Stimulated activated naive B cell treated with anti-CD40 and anti-IgM and Interleukin-4, amounts not matched to agents 10 μg/mL and 1 μg/mL and 100 μg/mL, for 72 hours (primary cell): ENCODE measurements around the gene MORC1.

ENCODE experiments used
- ATAC-seq, 2 donors: fragments of 150-1000 bp; cut with Tn5 transposase; replicated peaks; 2 replicates each; pipeline ENCODE4 v1.10.0; 2021; ENCODE audit warnings: moderate library complexity in 1 of 2
- DNase-seq: peaks from one replicate; pipeline ENCODE4 v3.0.0; 2021
- H3K27ac Mint-ChIP-seq: one replicate; pipeline ENCODE4 v1.8.0; 2022; ENCODE audit warnings: mild to moderate bottlenecking, mixed read lengths
- H3K27me3 Mint-ChIP-seq, 2 donors: one replicate each; pipeline ENCODE4 v1.8.0; 2022; ENCODE audit warnings: mixed read lengths in 2 of 2
- H3K36me3 Mint-ChIP-seq, 2 donors: one replicate each; pipeline ENCODE4 v1.8.0; 2022; ENCODE audit warnings: mixed read lengths in 2 of 2, mild to moderate bottlenecking in 1 of 2
- H3K4me1 Mint-ChIP-seq, 2 donors: one replicate each; pipeline ENCODE4 v1.8.0; 2022; ENCODE audit warnings: mixed read lengths in 2 of 2, mild to moderate bottlenecking in 1 of 2
- H3K4me3 Mint-ChIP-seq, 2 donors: one replicate each; pipeline ENCODE4 v1.8.0; 2022; ENCODE audit warnings: mild to moderate bottlenecking in 2 of 2, mixed read lengths in 2 of 2, moderate library complexity in 1 of 2
- H3K9me3 Mint-ChIP-seq, 2 donors: one replicate each; pipeline ENCODE4 v1.8.0; 2022; ENCODE audit warnings: mixed read lengths in 2 of 2, mild to moderate bottlenecking in 1 of 2

Gene MORC1

GRCh38 chr3:109035082-109035481, 82.9 kb downstream of the MORC1 start:
- Mint-ChIP-seq H3K36me3 (no peaks in the 10 kb centered on the region), H3K4me3 (no peak overlapping the region), H3K9me3 (peaks cover 0 to 4% of the 10 kb centered on the region in 2 donors), H3K4me1 (no peaks in the 10 kb centered on the region), H3K27ac (no peak overlapping the region), H3K27me3 (peaks cover 16 to 22% of the 10 kb centered on the region in 2 donors)
- no peak for ATAC-seq
- DNase-seq, result no peak

GRCh38 chr3:109033000-109033660, 84.8 kb downstream of the MORC1 start:
- H3K9me3 Mint-ChIP-seq, result peaks cover 0 to 4% of the 10 kb centered on the region in 2 donors
- no peak overlapping the region for H3K4me3 Mint-ChIP-seq
- DNase-seq, result no peak
- peaks cover 12 to 15% of the 10 kb centered on the region in 2 donors for H3K27me3 Mint-ChIP-seq
- no peak for ATAC-seq
- no peaks in the 10 kb centered on the region for H3K36me3 Mint-ChIP-seq
- no peak overlapping the region for H3K27ac Mint-ChIP-seq
- H3K4me1 Mint-ChIP-seq, result no peaks in the 10 kb centered on the region

GRCh38 chr3:109028753-109029152, 89.2 kb downstream of the MORC1 start:
- peaks cover 4 to 5% of the 10 kb centered on the region in 2 donors for H3K27me3 Mint-ChIP-seq
- H3K9me3 Mint-ChIP-seq, result no peaks in the 10 kb centered on the region
- H3K4me1 Mint-ChIP-seq, result peaks cover 0 to 1% of the 10 kb centered on the region in 2 donors
- no peak overlapping the region for H3K4me3 Mint-ChIP-seq
- DNase-seq (no peak), ATAC-seq (no peak)
- no peak overlapping the region for H3K27ac Mint-ChIP-seq
- no peaks in the 10 kb centered on the region for H3K36me3 Mint-ChIP-seq

GRCh38 chr3:109026821-109027220, 91.1 kb downstream of the MORC1 start:
- Mint-ChIP-seq H3K9me3 (no peaks in the 10 kb centered on the region), H3K36me3 (no peaks in the 10 kb centered on the region), H3K27ac (no peak overlapping the region), H3K4me3 (no peak overlapping the region), H3K27me3 (peaks cover 4 to 5% of the 10 kb centered on the region in 2 donors), H3K4me1 (peaks cover 0 to 2% of the 10 kb centered on the region in 2 donors)
- DNase-seq (no peak), ATAC-seq (no peak)

GRCh38 chr3:109025896-109026295, 92.0 kb downstream of the MORC1 start:
- H3K27ac Mint-ChIP-seq, result no peak overlapping the region
- H3K36me3 Mint-ChIP-seq, result no peaks in the 10 kb centered on the region
- H3K4me1 Mint-ChIP-seq, result peaks cover 0 to 2% of the 10 kb centered on the region in 2 donors
- DNase-seq (no peak), ATAC-seq (no peak)
- H3K4me3 Mint-ChIP-seq, result no peak overlapping the region
- H3K9me3 Mint-ChIP-seq, result no peaks in the 10 kb centered on the region
- peaks cover 4 to 5% of the 10 kb centered on the region in 2 donors for H3K27me3 Mint-ChIP-seq

GRCh38 chr3:109023656-109024254, 94.2 kb downstream of the MORC1 start:
- ATAC-seq (peak; percentile 66 to 69), DNase-seq (peak; percentile 5)
- peaks cover 0 to 2% of the 10 kb centered on the region in 2 donors for H3K4me1 Mint-ChIP-seq
- H3K9me3 Mint-ChIP-seq, result no peaks in the 10 kb centered on the region
- no peak overlapping the region for H3K27ac Mint-ChIP-seq
- H3K27me3 Mint-ChIP-seq, result peaks cover 2 to 15% of the 10 kb centered on the region in 2 donors
- H3K36me3 Mint-ChIP-seq, result no peaks in the 10 kb centered on the region
- H3K4me3 Mint-ChIP-seq, result no peak overlapping the region

GRCh38 chr3:109023167-109023566, 94.8 kb downstream of the MORC1 start:
- Mint-ChIP-seq H3K9me3 (no peaks in the 10 kb centered on the region), H3K36me3 (no peaks in the 10 kb centered on the region), H3K4me1 (peaks cover 0 to 2% of the 10 kb centered on the region in 2 donors), H3K4me3 (no peak overlapping the region), H3K27ac (no peak overlapping the region), H3K27me3 (peaks cover 0 to 14% of the 10 kb centered on the region in 2 donors)
- ATAC-seq, result no peak
- no peak for DNase-seq

GRCh38 chr3:109021556-109021955, 96.4 kb downstream of the MORC1 start:
- H3K9me3 Mint-ChIP-seq, result no peaks in the 10 kb centered on the region
- no peak overlapping the region for H3K27ac Mint-ChIP-seq
- H3K4me1 Mint-ChIP-seq, result peaks cover 0 to 2% of the 10 kb centered on the region in 2 donors
- DNase-seq, result no peak
- no peaks in the 10 kb centered on the region for H3K36me3 Mint-ChIP-seq
- no peak for ATAC-seq
- H3K4me3 Mint-ChIP-seq, result no peak overlapping the region
- peaks cover 4 to 14% of the 10 kb centered on the region in 2 donors for H3K27me3 Mint-ChIP-seq

GRCh38 chr3:109018828-109019227, 99.1 kb downstream of the MORC1 start:
- H3K27me3 Mint-ChIP-seq, result peaks cover 4 to 17% of the 10 kb centered on the region in 2 donors
- no peak for DNase-seq

GRCh38 chr3:109005443-109005842, 112.5 kb downstream of the MORC1 start:
- Mint-ChIP-seq H3K27ac (no peak overlapping the region), H3K4me3 (no peak overlapping the region), H3K27me3 (peaks cover 0 to 7% of the 10 kb centered on the region in 2 donors), H3K4me1 (no peaks in the 10 kb centered on the region), H3K36me3 (no peaks in the 10 kb centered on the region), H3K9me3 (no peaks in the 10 kb centered on the region)
- DNase-seq (no peak), ATAC-seq (no peak)

More at GRCh38 chr3:109018828-109019227, 99.1 kb downstream of the MORC1 start:
- Mint-ChIP-seq H3K36me3 (no peaks in the 10 kb centered on the region), H3K9me3 (no peaks in the 10 kb centered on the region), H3K27ac (peak overlapping the region; percentile 54), H3K4me1 (peaks cover 0 to 2% of the 10 kb centered on the region in 2 donors), H3K4me3 (no peak overlapping the region)
- ATAC-seq, result no peak

GRCh38 chr3:108998436-108998835, 119.5 kb downstream of the MORC1 start:
- ATAC-seq, result no peak
- no peak for DNase-seq
- H3K4me3 Mint-ChIP-seq, result no peak overlapping the region
- H3K4me1 Mint-ChIP-seq, result no peaks in the 10 kb centered on the region
- peaks cover 0 to 5% of the 10 kb centered on the region in 2 donors for H3K27me3 Mint-ChIP-seq
- no peaks in the 10 kb centered on the region for H3K36me3 Mint-ChIP-seq
- no peaks in the 10 kb centered on the region for H3K9me3 Mint-ChIP-seq
- H3K27ac Mint-ChIP-seq, result no peak overlapping the region

- DNase-seq (no peak), ATAC-seq (no peak)
- H3K4me3 Mint-ChIP-seq, result no peak overlapping the region
- H3K27me3 Mint-ChIP-seq, result peaks cover 5 to 8% of the 10 kb centered on the region in 2 donors
- H3K27ac Mint-ChIP-seq, result no peak overlapping the region
- peaks cover 1 to 4% of the 10 kb centered on the region in 2 donors for H3K9me3 Mint-ChIP-seq
- no peaks in the 10 kb centered on the region for H3K36me3 Mint-ChIP-seq
- H3K4me1 Mint-ChIP-seq, result no peaks in the 10 kb centered on the region
Observed at GRCh38 chr3:108985844-108986243, 132.1 kb downstream of the MORC1 start.

GRCh38 chr3:108983051-108983450, 134.9 kb downstream of the MORC1 start:
- H3K36me3 Mint-ChIP-seq, result no peaks in the 10 kb centered on the region
- DNase-seq (no peak), ATAC-seq (no peak)
- no peaks in the 10 kb centered on the region for H3K4me1 Mint-ChIP-seq
- no peaks in the 10 kb centered on the region for H3K9me3 Mint-ChIP-seq
- peaks cover 8 to 10% of the 10 kb centered on the region in 2 donors for H3K27me3 Mint-ChIP-seq
- no peak overlapping the region for H3K27ac Mint-ChIP-seq
- no peak overlapping the region for H3K4me3 Mint-ChIP-seq

GRCh38 chr3:108976058-108976457, 141.9 kb downstream of the MORC1 start:
- H3K36me3 Mint-ChIP-seq, result no peaks in the 10 kb centered on the region
- no peak overlapping the region for H3K4me3 Mint-ChIP-seq
- no peak overlapping the region for H3K27ac Mint-ChIP-seq
- no peaks in the 10 kb centered on the region for H3K9me3 Mint-ChIP-seq
- ATAC-seq (no peak), DNase-seq (no peak)
- H3K27me3 Mint-ChIP-seq, result peaks cover 0 to 6% of the 10 kb centered on the region in 2 donors
- H3K4me1 Mint-ChIP-seq, result peaks cover 3 to 7% of the 10 kb centered on the region in 2 donors

GRCh38 chr3:108973019-108973418, 144.9 kb downstream of the MORC1 start:
- Mint-ChIP-seq H3K36me3 (no peaks in the 10 kb centered on the region), H3K9me3 (no peaks in the 10 kb centered on the region), H3K27ac (no peak overlapping the region), H3K4me1 (peaks cover 5 to 9% of the 10 kb centered on the region in 2 donors), H3K27me3 (no peaks in the 10 kb centered on the region), H3K4me3 (no peak overlapping the region)
- DNase-seq (no peak), ATAC-seq (no peak)
